Endothelial cell of umbilical vein (primary cell): Measurements from ENCODE around the gene ARHGAP27.

Experiments
- CTCF ChIP-seq, 2 donors: IDR thresholded peaks; 1 replicate in 1 of 2; 2 replicates in 1 of 2; pipeline ENCODE4 v1.5.1; 2011; ENCODE audit warnings: low read length in 2 of 2, mild to moderate bottlenecking in 2 of 2, moderate library complexity in 2 of 2, control low read depth in 1 of 2, inconsistent platforms in 1 of 2, low read depth in 1 of 2; ENCODE audit not compliant: insufficient read depth in 1 of 2; ENCODE audit errors: extremely low read depth in 1 of 2
- EZH2 ChIP-seq: IDR thresholded peaks from 2 replicates; pipeline ENCODE4 v1.6.1; 2012; ENCODE audit warnings: borderline replicate concordance, low read depth, mild to moderate bottlenecking, moderate library complexity, low read length, inconsistent platforms; ENCODE audit not compliant: severe bottlenecking
- GATA2 ChIP-seq: IDR thresholded peaks from 2 replicates; pipeline ENCODE4 v1.7.0; 2011; ENCODE audit warnings: low read depth, mild to moderate bottlenecking, moderate library complexity, mixed read lengths, low read length; ENCODE audit not compliant: insufficient read length, insufficient read depth
- JUN ChIP-seq: IDR thresholded peaks from 2 replicates; pipeline ENCODE4 v1.6.1; 2011; ENCODE audit warnings: borderline replicate concordance, low read depth; ENCODE audit not compliant: insufficient read length, insufficient read depth
- MYC ChIP-seq: IDR thresholded peaks from one replicate; pipeline ENCODE4 v1.6.1; 2011; ENCODE audit warnings: mild to moderate bottlenecking, low read depth, low read length
- POLR2A ChIP-seq: IDR thresholded peaks from 2 replicates; pipeline ENCODE4 v1.6.1; 2012; ENCODE audit warnings: low read depth, mild to moderate bottlenecking, control low read depth, low read length
- POLR2AphosphoS5 ChIP-seq: IDR thresholded peaks from 2 replicates; pipeline ENCODE4 v1.6.1; 2012; ENCODE audit warnings: low read depth, mild to moderate bottlenecking, control low read depth, low read length, moderate library complexity; ENCODE audit not compliant: insufficient read depth
- TF ChIP-seq, protein P1 (sequence below): IDR thresholded peaks from 2 replicates; pipeline ENCODE4 v1.6.1; 2011; ENCODE audit not compliant: insufficient read depth, insufficient read length

- peak in 1 of 2 donors; percentile 32 for TF ChIP-seq CTCF (IDR thresholded peaks at IDR 0.05; ENCODE audit: extremely low read depth in 1 of 2, insufficient read depth in 1 of 2, low read depth in 1 of 2, low read length in 2 of 2)
- TF ChIP-seq MYC = no peak
- TF ChIP-seq POLR2A = no peak
- TF ChIP-seq EZH2 = no peak
- TF ChIP-seq POLR2AphosphoS5 = no peak
- no peak for TF ChIP-seq JUN
- TF ChIP-seq, protein P1, sequence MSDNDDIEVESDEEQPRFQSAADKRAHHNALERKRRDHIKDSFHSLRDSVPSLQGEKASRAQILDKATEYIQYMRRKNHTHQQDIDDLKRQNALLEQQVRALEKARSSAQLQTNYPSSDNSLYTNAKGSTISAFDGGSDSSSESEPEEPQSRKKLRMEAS = no peak
- TF ChIP-seq GATA2 = no peak
Observed at GRCh38 chr17:45425125-45425983, 7.3 kb downstream of the ARHGAP27 start.
